DND-41 (cell line): ENCODE data around the gene PSMD2.

ENCODE experiments used
- CTCF ChIP-seq: IDR thresholded peaks from 2 replicates; pipeline ENCODE4 v1.5.1; 2012; ENCODE audit warnings: borderline replicate concordance, low read length, moderate library complexity, mild to moderate bottlenecking; ENCODE audit not compliant: poor library complexity, severe bottlenecking; ENCODE audit errors: extremely low read depth
- EZH2 ChIP-seq: IDR thresholded peaks from 3 replicates; pipeline ENCODE4 v1.6.1; 2012; ENCODE audit warnings: borderline replicate concordance, low read depth, mild to moderate bottlenecking, moderate library complexity, low read length, inconsistent platforms; ENCODE audit not compliant: severe bottlenecking

DNA sequence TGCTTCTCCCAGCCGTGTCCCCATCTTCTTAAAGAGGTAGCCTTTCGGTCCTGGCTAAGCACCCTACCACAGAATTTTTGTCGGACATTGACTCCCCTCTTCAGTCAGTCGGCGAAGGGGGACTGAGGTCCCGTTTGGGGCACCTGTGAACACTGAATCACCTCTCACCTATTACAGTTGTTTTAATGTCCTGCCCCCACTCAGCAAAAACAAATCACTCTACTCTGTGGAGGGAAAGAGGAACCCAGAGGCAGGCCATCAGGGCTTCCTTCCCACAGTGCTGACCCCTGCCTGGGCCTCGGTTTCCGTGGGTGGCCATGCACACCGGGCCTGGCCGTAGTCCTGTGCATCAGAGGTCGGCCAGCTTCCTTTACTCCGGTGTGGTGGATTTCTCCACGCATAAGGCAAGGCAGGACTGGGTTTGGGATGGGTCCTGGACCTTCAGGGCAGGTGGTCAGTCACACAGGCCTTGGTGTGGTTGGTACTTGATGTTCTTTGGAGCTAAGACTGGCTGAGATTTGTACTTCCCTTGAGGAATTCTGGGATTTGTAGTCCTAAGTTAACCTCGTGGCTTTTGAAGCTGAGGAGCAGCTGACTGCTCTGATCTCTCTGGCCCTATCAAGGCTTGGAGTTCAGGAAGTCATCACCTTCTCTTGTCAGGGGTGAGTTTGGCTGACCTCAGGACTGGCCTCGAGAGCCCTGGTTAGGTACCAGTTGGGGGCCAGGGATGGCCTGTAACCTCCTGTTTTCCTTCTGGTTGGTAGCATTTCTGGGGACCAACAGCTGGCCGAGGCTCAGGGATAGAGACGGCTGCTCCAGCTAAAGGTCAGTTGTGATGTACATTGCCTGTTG, 37.7 kb downstream of the PSMD2 start:
- TF ChIP-seq CTCF (no peak), EZH2 (no peak)
